Measurements from ENCODE around the gene TUT7. TPM values are rescaled to one million over a fixed set of nuclear protein-coding genes. Genes with fewer than 3 reads are reported as not detected.

TUT7 gene, protein sequence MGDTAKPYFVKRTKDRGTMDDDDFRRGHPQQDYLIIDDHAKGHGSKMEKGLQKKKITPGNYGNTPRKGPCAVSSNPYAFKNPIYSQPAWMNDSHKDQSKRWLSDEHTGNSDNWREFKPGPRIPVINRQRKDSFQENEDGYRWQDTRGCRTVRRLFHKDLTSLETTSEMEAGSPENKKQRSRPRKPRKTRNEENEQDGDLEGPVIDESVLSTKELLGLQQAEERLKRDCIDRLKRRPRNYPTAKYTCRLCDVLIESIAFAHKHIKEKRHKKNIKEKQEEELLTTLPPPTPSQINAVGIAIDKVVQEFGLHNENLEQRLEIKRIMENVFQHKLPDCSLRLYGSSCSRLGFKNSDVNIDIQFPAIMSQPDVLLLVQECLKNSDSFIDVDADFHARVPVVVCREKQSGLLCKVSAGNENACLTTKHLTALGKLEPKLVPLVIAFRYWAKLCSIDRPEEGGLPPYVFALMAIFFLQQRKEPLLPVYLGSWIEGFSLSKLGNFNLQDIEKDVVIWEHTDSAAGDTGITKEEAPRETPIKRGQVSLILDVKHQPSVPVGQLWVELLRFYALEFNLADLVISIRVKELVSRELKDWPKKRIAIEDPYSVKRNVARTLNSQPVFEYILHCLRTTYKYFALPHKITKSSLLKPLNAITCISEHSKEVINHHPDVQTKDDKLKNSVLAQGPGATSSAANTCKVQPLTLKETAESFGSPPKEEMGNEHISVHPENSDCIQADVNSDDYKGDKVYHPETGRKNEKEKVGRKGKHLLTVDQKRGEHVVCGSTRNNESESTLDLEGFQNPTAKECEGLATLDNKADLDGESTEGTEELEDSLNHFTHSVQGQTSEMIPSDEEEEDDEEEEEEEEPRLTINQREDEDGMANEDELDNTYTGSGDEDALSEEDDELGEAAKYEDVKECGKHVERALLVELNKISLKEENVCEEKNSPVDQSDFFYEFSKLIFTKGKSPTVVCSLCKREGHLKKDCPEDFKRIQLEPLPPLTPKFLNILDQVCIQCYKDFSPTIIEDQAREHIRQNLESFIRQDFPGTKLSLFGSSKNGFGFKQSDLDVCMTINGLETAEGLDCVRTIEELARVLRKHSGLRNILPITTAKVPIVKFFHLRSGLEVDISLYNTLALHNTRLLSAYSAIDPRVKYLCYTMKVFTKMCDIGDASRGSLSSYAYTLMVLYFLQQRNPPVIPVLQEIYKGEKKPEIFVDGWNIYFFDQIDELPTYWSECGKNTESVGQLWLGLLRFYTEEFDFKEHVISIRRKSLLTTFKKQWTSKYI (N-terminal part only)
- total RNA-seq (2022; extraction: Qiagen RNA extraction) = 9.6 to 12.6 TPM (median 11.3 TPM) in 5 replicates

DNA sequence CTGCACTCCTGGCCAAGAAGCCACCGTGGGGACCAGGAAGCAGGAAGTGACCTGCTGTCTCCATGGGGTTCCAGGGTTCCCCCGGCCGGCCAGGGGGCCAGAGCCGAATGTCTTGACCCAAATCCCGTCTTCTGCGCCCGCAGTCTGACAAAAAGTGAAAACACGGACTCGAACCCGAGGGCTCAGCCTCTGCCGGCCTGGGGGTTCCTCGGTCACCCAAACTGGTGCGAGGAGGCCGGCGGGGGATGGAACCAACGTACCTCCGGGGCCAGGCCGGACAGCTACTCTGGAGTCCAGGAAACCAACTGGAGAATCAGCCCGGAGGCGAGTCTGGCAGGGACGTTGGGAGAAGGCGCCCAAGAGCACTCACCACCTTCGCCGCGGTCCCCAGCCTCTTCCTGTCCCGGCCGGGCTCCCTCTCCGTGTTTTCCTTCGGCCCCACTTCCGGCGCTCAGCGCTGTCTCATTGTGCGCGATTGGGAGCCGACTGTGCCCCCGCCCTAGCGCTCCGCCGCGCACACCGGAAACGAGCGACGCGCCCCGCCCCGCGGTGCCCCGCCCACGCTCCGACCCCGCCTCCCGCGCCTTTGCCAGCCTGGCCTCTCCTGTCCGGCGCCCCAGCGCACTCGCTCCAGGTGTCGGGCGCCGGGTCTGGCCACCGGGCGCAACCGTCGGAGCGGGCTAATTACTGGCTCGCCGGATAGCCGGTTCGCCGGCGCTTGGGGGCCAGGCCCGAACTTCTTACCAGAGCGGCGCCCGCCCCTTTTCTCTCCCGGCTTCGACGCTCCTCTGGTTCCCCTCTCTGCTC, at the start of gene TUT7:
TUT7 (minus strand) TSS at position 400 of the 807 bp plus-strand sequence. CDS start 1,211 bp downstream, outside the sequence.

DNA sequence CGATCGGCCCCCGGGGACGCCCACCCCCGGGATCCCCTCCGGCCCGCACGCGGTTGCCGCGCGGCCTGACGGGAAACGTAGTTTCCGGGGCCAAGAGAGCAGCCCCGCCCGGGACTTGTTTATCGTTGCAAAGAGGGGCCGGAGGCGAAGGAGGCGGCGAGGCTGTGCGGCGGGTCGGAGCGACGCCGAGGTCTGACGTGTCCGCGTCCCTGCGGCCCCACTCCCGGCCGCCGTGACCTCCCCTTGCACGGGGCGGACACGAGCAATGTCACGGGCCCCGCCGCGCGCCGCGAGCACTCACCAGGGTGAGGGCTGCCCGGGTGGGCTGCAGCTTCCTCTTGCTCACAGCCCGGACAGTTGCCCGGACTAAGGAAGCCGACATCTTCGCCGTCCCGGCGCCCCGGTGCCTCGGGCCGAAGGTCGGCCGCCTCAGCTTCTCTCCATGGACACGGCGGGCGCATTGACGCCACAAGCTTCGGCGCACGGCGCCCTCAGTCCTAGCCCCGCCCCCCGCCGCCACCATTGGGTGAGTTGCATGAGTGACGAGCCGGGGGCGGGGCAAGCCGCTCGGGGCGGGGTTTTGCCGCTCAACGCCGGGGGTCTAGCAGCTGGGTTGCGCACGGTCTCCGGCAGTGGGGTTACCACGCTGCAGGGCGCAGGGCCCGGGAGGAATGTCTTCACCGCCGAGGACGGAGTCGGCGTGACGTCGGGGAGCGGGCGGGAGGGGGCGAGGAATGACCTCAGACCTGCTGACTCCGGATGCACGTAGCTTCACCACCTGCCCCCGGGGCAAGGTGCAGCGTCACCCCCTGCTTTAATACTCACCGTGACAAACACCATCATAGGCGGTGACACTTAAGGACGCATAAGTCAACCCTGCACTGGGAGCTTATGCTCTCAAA, 71.9 kb downstream of the TUT7 start, which contains the start of gene ISCA1:
ISCA1 (minus strand) TSS at position 462 of the 902 bp plus-strand sequence; CDS start at position 382, 80 bp downstream.

DNA sequence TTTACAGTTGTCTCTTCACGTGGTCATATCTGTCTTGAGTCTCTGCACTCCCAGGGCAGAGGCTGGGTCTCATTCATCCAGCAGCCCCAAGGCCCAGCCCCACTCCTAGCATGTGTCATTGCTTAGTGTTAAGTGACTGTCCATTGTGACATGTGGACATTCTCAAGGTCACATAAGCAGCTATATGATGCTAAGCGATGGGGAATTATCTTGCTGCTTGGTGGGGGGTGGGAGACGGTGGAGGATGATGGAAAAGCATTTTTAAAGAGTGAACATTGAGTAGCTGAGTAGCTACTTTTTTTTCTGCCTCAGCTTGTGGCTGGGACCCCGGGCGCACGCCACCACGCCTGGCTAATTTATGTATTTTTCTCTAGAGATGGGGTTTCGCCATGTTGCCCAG, 94.7 kb downstream of the TUT7 start, which contains the start of gene C9orf153:
C9orf153 (minus strand) TSS at position 101 of the 400 bp plus-strand sequence. CDS start 30,054 bp downstream, outside the sequence.

Other genes with a start within 250 kb of the TUT7 start
- 0.08 to 0.50 TPM (median 0.15 TPM) in 3 of 5 replicates, not detected in the others for gene C9orf153, start 94.8 kb downstream of the TUT7 start, total RNA-seq (2022; extraction: Qiagen RNA extraction)
- gene ISCA1, start 71.9 kb downstream of the TUT7 start, total RNA-seq (2022; extraction: Qiagen RNA extraction) = 44.8 to 47.4 TPM (median 45.5 TPM) in 5 replicates